Fibroblast of lung (primary cell): ENCODE measurements around the gene COQ6. TPM values are rescaled to one million over a fixed set of nuclear protein-coding genes. Genes with fewer than 3 reads are reported as not detected.

Source experiments
- DNase-seq, 2 donors: peaks; one replicate each; pipeline versions ENCODE4 v3.0.0 to v3.0.0-alpha.2; 2010; ENCODE audit warnings: low read depth in 2 of 2
- H2AFZ ChIP-seq: 2 replicates; pipeline ENCODE4 v1.5.1; 2012; ENCODE audit warnings: low read length, control low read depth, inconsistent platforms
- H3K27ac ChIP-seq: 2 replicates; pipeline ENCODE4 v1.5.1; 2011; ENCODE audit warnings: low read length, control low read depth; ENCODE audit not compliant: insufficient read depth
- H3K27me3 ChIP-seq: 2 replicates; pipeline ENCODE4 v1.5.1; 2011; ENCODE audit warnings: mild to moderate bottlenecking, low read length; ENCODE audit not compliant: control insufficient read depth, insufficient read depth
- H3K36me3 ChIP-seq: 2 replicates; pipeline ENCODE4 v1.5.1; 2011; ENCODE audit warnings: low read length; ENCODE audit not compliant: control insufficient read depth, insufficient read depth
- H3K4me1 ChIP-seq: 2 replicates; pipeline ENCODE4 v1.5.1; 2011; ENCODE audit warnings: low read length; ENCODE audit not compliant: control insufficient read depth, insufficient read depth; ENCODE audit errors: extremely low read depth
- H3K4me2 ChIP-seq: 2 replicates; pipeline ENCODE4 v1.5.1; 2011; ENCODE audit warnings: low read length, control low read depth; ENCODE audit not compliant: insufficient read depth; ENCODE audit errors: extremely low read depth
- H3K4me3 ChIP-seq, 4 experiments: fragments of 200-600 bp in 1 of 4; sonication (generic) in 1 of 4; replicated peaks in 1 of 4; 2 replicates each; pipeline ENCODE4 v1.5.1; 2011 to 2016; ENCODE audit warnings: low read length in 4 of 4, low read depth in 3 of 4, mild to moderate bottlenecking in 3 of 4, control low read depth in 2 of 4, inconsistent platforms in 1 of 4, mixed read lengths in 1 of 4; ENCODE audit not compliant: insufficient read depth in 1 of 4; ENCODE audit errors: control extremely low read depth in 1 of 4
- H3K79me2 ChIP-seq: 2 replicates; pipeline ENCODE4 v1.5.1; 2012; ENCODE audit warnings: mild to moderate bottlenecking, low read length, inconsistent platforms; ENCODE audit not compliant: control insufficient read depth, insufficient read depth
- H3K9ac ChIP-seq: 2 replicates; pipeline ENCODE4 v1.5.1; 2011; ENCODE audit warnings: mild to moderate bottlenecking, low read length, control low read depth; ENCODE audit not compliant: insufficient read depth
- H3K9me3 ChIP-seq: 2 replicates; pipeline ENCODE4 v1.5.1; 2012; ENCODE audit warnings: low read depth, low read length; ENCODE audit not compliant: control insufficient read depth, insufficient read depth
- H4K20me1 ChIP-seq: 2 replicates; pipeline ENCODE4 v1.5.1; 2011; ENCODE audit warnings: low read length; ENCODE audit not compliant: control insufficient read depth, insufficient read depth; ENCODE audit errors: extremely low read depth
- EZH2 ChIP-seq: IDR thresholded peaks from 2 replicates; pipeline ENCODE4 v1.5.1; 2012; ENCODE audit warnings: low read length, control low read depth, mild to moderate bottlenecking; ENCODE audit errors: missing control alignments
- polyA plus RNA-seq, 2 donors: library from polyadenylated mRNA; depleted of rRNA in 1 of 2; stranded (reverse) in 1 of 2; unstranded in 1 of 2; fragments of >200 nt; gene quantifications; 2 replicates each; pipeline ENCODE4 v1.2.1, GENCODE V29; 2011 to 2012; ENCODE audit warnings: missing spikeins in 1 of 2
- total RNA-seq: library from RNA; depleted of rRNA; stranded (reverse); fragments of >200 nt; gene quantifications from 2 replicates; pipeline ENCODE4 v1.2.1, GENCODE V29; 2014
- TF ChIP-seq, protein P1 (sequence below), 2 donors: IDR thresholded peaks in 1 of 2; conservative IDR thresholded peaks in 1 of 2; 1 replicate in 1 of 2; 2 replicates in 1 of 2; pipeline ENCODE4 v1.5.1; 2011 to 2012; ENCODE audit warnings: low read length in 2 of 2, control low read depth in 1 of 2, inconsistent platforms in 1 of 2, low read depth in 1 of 2, mild to moderate bottlenecking in 1 of 2

COQ6 gene
- total and polyA plus RNA-seq, 2 donors (not counting 1 experiment from before 2014, with no cell fraction given) = 18.0 to 20.8 TPM

DNA sequence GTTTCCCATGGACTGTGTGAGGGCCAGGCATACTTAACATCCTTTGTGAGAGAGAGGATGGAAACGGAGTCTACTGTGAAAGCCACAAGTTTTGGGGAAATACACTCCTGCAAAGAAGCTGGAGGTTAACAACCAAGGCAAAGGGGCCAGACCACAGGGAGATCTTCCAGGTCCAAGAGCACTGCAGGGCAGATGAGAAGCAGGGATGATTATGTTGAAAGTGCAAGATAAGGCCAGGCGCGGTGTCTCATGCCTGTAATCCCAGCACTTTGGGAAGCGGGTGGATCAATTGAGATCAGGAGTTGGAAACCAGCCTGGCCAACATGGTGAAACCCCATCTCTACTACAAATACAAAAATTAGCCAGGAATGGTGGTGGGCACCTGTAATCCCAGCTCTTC is 15.1 kb downstream of the COQ6 start:
- no peak overlapping the region for H3K27ac ChIP-seq
- H3K27me3 ChIP-seq = no peaks in the 10 kb centered on the region
- H3K79me2 ChIP-seq = no peaks in the 10 kb centered on the region
- no peaks in the 10 kb centered on the region for H3K4me1 ChIP-seq
- TF ChIP-seq, protein P1, sequence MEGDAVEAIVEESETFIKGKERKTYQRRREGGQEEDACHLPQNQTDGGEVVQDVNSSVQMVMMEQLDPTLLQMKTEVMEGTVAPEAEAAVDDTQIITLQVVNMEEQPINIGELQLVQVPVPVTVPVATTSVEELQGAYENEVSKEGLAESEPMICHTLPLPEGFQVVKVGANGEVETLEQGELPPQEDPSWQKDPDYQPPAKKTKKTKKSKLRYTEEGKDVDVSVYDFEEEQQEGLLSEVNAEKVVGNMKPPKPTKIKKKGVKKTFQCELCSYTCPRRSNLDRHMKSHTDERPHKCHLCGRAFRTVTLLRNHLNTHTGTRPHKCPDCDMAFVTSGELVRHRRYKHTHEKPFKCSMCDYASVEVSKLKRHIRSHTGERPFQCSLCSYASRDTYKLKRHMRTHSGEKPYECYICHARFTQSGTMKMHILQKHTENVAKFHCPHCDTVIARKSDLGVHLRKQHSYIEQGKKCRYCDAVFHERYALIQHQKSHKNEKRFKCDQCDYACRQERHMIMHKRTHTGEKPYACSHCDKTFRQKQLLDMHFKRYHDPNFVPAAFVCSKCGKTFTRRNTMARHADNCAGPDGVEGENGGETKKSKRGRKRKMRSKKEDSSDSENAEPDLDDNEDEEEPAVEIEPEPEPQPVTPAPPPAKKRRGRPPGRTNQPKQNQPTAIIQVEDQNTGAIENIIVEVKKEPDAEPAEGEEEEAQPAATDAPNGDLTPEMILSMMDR (conservative IDR thresholded peaks at IDR 0.05 in 1 of 2, IDR thresholded peaks at IDR 0.05 in 1 of 2; ENCODE audit: low read depth in 1 of 2, low read length in 2 of 2) = no peak
- TF ChIP-seq EZH2 = no peak
- H3K4me2 ChIP-seq = no peak overlapping the region
- H3K9me3 ChIP-seq = no peaks in the 10 kb centered on the region
- no peak overlapping the region for H3K9ac ChIP-seq
- DNase-seq = no peak
- peaks cover 10% of the 10 kb centered on the region for H3K36me3 ChIP-seq
- H2AFZ ChIP-seq = no peak overlapping the region
- no peak overlapping the region for H3K4me3 ChIP-seq
- no peaks in the 10 kb centered on the region for H4K20me1 ChIP-seq

DNA sequence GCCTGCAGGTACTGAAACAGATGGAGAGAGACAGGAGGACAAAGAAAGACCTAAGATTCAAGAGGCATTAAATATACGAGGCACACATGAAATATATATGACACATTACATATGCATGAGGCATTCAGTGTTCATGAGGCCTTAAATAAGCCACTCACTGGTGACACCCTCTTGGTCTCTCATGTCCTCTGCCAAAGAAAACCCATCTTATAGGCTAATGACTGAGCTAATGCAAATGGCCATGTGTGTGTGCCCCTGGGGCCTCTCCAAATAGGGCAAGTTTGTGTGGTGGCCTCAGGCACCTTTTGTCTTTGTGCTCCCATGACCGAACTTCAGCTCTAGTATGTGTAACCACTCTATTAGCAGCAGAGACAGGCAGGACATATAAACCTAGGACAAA is 18.8 kb downstream of the COQ6 start:
- H3K4me2 ChIP-seq = no peak overlapping the region
- H3K36me3 ChIP-seq = peaks cover 2% of the 10 kb centered on the region
- no peaks in the 10 kb centered on the region for H4K20me1 ChIP-seq
- no peaks in the 10 kb centered on the region for H3K4me1 ChIP-seq
- TF ChIP-seq, protein P1 (conservative IDR thresholded peaks at IDR 0.05 in 1 of 2, IDR thresholded peaks at IDR 0.05 in 1 of 2; ENCODE audit: low read depth in 1 of 2, low read length in 2 of 2) = no peak
- no peak for TF ChIP-seq EZH2
- no peak for DNase-seq
- no peak overlapping the region for H3K27ac ChIP-seq
- no peaks in the 10 kb centered on the region for H3K27me3 ChIP-seq
- H3K9me3 ChIP-seq = no peaks in the 10 kb centered on the region
- H3K79me2 ChIP-seq = no peaks in the 10 kb centered on the region
- no peak overlapping the region for H3K9ac ChIP-seq
- no peak overlapping the region for H2AFZ ChIP-seq
- H3K4me3 ChIP-seq = no peak overlapping the region

DNA sequence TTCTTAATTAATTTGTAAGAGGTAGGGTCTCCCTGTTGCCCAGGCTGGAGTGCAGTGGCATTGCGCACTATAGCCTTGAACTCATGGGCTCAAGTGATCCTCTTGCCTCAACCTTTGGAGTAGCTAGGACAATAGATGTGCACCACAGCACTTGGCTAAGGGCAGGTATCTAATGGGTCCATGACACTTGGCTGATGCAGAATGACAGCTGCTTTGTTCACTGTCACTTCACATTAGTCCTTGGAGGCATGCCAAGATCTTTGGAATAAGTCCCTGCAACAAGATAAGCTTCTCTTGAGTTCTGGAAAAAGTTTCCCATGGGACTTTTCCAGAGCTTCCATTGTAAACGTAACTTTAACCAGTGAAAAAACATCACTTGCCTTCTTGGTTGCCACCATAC is 23.4 kb downstream of the COQ6 start:
- Histone ChIP-seq H2AFZ (no peak overlapping the region), H3K27ac (no peak overlapping the region), H3K36me3 (peaks cover 2% of the 10 kb centered on the region), H3K9ac (no peak overlapping the region), H4K20me1 (no peaks in the 10 kb centered on the region), H3K9me3 (no peaks in the 10 kb centered on the region), H3K27me3 (no peaks in the 10 kb centered on the region), H3K79me2 (no peaks in the 10 kb centered on the region), H3K4me2 (no peak overlapping the region), H3K4me1 (no peaks in the 10 kb centered on the region), H3K4me3 (no peak overlapping the region)
- TF ChIP-seq EZH2 = no peak
- TF ChIP-seq, protein P1 (conservative IDR thresholded peaks at IDR 0.05 in 1 of 2, IDR thresholded peaks at IDR 0.05 in 1 of 2; ENCODE audit: low read depth in 1 of 2, low read length in 2 of 2) = no peak
- DNase-seq = no peak
